NCI-H2227 (cell line): ENCODE results near the gene NSMF.
A peak's percentile ranks its signal among the peaks of the same experiment; 100 is the strongest.

ENCODE experiments used
- DNase-seq: peaks from one replicate; lab custom pipeline; 2025; ENCODE audit not compliant: unreplicated experiment; lab: John Stamatoyannopoulos, UW

NSMF gene

GRCh38 chr9:137433349-137433915, 25.7 kb downstream of the NSMF start:
- no peak for DNase-seq

- no peak for DNase-seq
Measured at GRCh38 chr9:137432687-137433348, 26.3 kb downstream of the NSMF start.

DNA sequence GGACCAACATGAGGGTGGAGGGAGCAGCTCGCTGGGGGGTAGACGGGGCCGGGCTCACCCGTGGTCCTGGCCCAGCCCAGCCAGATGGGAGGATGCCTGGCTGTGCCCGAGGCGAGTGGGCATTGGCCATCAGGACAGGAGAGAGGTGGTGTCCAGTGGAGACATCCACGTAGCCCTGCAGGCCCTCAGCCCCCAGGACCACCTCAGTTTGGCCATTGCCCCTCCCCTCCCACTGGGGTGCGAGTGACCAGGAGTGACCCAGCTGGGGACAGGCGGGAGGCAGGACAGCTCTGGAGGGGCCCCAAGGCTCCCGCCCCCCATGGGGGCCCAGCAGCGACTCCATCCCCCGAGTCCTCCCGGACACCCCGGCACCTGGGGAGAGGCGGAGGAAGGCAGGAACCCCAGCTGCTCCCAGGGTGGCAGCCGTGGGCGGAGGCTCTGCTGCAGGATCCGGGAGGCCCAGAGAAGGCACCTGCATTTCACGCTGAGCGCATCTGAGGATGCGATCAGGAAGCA, 27.7 kb downstream of the NSMF start:
- no peak for DNase-seq

- no peak for DNase-seq
Measured at GRCh38 chr9:137430723-137431415, 28.3 kb downstream of the NSMF start.

DNA sequence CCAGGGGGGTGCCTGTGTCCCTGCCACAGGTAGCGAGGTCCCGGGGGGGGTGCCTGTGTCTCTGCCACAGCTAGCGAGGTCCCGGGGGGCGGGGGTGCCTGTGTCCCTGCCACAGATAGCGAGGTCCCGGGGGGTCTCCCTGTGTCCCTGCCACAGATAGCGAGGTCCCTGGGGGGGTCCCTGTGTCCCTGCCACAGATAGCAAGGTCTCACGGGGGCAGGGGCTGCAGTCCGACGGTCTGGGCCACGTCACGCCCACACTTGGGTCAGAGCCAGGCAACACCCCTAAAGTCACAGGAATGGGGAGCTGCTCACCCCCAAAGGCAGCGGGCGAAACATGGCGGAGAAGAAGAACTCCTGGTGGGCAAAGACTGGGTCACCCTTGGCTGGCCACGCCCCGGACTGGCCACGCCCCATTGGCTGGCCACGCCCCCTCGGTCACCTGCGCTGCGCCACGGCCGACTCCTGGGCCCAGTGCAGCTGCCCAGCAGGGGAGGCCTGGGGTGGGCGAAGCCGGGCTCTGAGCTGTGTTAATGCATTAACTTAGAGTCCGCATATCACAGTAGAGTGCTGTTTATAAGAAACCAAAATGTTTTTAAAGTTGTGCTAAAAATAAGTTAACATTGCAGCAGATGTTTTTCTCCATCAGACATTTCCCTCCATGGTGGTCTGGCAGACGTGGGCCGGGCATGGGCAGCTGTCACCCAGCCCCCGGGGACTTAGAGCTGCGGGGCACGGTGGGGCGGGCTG, 29.0 kb downstream of the NSMF start:
- DNase-seq = peak; percentile 16

DNA sequence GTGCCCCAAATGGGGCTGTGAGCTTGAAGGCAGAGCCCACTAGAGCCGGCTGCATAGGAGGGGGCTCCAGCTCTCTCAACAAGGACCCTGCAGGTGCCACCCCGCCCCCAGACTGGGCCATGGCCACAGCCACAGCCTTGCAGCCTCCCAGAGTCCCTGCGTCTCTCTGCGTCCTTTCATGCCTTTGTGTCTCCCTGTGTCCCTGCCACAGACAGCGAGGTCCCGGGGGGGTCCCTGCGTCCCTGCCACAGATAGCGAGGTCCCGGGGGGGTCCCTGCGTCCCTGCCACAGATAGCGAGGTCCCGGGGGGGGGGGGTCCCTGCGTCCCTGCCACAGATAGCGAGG, 29.6 kb downstream of the NSMF start:
- DNase-seq = no peak

DNA sequence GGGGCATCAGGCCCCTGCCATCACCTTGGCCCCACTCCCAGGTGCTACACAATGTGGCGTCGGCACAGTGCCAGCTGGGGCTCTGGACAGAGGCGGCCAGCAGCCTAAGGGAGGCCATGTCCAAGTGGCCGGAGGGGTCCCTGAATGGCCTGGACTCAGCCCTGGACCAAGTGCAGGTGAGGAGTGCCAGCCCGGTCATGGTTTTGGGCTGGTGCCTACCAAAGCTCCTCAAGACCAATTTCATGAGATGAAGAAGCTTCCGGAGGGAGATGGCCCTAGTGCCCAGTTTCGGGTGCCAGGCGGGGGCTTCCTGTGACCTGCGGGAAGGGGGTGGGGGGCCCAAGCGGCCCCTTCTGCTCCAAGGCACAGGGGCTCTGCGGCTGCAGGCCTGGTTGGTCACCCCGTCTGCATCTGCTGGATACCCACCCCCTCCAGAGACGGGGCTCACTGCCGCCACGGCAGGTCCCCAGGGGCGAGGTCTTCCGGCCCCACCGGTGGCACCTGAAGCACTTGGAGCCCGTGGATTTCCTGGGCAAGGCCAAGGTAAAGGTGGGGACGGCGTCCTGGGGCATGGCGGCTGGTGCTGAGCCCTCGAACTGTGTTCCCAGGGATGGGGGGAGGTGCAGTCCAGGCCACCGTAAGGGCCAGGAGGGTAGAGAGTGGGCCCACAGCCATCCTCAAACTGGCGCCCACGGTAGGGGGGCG, 30.1 kb downstream of the NSMF start:
- DNase-seq = no peak

DNA sequence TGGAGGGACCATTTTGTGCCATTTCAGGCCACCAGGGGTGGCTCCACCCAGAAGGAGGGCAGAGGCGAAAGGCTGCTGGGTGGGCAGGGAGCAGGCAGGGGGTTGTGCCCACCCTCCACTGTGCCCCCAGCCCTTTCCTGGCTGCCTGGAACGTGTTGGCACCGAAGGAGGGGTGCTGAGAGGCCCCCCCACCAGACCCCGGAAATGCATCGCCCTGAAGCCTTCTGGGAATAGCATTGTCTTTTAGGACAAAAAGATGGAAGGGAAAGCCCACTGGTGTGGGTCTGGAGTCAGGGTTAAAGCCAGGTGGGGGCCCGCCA, 30.9 kb downstream of the NSMF start:
- DNase-seq = no peak

DNA sequence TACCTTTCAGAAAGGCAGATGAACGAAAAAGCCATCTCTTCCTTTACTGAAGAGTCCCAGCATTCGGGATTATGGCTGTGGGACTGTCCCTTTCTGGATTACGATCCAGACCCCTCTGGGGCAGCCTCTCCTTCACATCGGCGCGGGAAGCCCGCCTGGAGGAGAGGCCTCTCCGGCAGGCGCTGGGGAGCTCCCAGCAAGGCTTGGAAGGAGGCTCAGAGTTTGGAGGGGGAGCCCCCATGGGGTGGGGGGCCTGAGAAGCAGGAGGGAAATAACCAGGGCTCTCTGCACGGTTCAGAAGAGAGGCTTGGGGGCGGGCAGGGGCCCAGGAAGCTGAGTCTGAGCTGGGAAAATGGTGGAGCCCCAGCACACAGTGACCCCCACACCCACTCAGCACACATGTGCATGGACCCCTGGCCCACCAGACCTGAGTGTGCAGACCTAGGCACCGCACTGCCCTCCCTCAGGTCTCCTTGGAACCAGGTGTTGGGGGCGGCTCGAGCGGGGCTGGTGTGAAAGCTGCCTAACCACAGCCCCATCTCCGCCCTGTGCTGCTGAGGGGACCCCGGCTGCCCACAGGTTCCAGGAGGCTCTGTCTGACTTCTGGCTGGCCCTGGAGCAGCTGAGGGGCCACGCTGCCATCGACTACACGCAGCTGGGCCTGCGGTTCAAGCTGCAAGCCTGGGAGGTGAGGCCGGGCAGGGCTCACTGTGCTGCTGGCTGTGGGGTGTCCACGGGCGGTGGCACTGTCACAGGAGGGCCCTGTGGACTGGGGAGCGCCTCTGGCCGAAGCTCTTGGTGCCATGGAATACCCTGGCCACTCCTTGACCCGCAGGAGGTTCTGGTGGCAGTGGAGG, 31.5 kb downstream of the NSMF start:
- DNase-seq = no peak

GRCh38 chr9:137426018-137426681, 33.0 kb downstream of the NSMF start:
- DNase-seq = no peak

GRCh38 chr9:137423514-137424291, 35.4 kb downstream of the NSMF start:
- no peak for DNase-seq

DNA sequence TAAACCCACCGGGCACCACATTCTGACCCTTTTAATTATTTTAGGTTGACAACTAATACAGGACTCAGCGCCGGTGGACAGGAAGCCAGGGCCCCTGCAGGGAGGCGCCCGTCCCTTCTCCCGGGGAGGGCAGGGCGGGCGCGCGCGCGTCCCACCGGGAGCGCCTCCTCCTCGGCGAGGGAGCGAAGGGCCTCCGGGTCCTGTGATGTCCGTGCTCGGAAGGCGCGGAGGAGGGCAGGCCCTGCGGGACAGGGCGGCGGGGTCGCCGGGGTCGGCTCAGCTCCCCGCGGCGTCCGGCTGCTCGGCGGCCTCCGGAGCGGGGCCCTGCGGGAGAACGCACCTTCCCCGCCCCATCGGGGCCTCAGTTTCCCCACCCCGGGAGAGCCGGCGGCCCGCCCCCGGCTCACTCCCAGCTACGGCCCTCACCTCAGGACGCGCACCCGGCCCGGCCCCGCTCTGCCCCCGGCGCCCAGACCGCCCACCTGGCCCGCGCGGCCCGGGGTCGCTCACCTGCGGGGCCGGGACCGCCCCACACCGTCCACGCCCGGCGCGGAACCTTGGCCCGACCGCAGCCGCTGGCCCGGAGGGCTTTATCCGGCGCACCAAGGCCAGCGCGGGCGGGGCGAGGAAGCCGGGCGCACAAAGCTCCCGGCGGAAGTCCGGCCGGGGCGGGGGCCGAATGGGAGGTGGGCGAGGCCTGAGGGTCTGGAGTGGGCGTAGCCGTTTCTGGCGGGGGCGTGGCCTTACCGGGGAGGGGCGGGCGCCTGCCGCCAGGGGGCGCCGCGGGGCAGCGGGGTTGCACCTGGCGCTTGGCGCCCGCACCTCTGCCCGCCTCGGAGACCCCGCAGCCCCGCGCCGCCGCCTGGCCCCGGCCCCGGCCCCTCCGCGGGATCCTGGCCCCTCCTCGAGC, 36.3 kb downstream of the NSMF start, which contains the start of the genes EXD3 and NOXA1:
Gene EXD3, minus strand, starts transcription at position 559 of the 910 bp plus-strand sequence. CDS start 27,805 bp downstream, outside the sequence.
Gene NOXA1, plus strand, starts transcription at position 790 of the 910 bp plus-strand sequence. CDS start 137 bp downstream, outside the sequence.
- peak; percentile 94 for DNase-seq

- no peak for DNase-seq
Measured at GRCh38 chr9:137421838-137422603, 37.1 kb downstream of the NSMF start.

DNA sequence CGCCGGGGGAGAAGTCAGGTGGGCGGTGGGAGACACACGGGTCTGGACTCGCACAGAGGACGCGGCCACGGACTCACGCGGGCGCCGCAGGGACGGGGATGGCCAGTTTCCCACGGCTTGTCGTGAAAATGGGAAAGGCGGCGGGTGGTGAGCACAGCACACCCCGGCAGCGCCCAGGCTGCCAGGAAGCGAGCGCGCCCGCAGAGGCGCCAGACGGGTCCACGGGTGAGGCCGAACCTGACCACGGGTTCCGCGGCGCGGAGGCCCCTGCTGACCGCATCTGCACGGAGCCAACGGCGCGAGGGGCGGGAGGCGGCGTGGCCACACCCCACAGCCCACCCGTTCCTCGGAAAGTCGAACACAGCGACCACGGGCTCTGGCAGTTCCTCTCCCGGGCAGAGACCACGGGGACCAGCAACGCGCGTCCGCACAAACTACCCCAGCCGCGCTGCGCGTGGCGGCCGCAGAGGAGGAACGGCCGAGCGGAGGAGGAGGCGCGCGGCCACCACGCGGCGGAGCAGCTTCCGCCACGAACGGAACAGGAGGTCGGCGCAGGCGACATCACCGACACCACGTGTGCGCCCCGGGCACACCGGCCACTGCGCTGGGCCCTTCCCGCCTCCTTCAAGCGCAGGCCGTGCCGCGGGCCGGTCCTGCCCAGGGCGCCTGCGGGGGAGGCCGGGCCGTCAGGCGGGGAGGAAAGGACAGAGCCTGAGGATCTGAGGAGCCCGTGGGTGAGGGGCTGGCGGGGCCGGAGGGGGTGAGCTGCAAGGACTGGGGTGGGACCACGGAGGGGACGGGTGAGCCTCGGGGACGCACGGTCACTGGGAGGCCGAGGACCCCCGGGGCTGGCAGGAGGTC, 41.7 kb downstream of the NSMF start:
- DNase-seq = no peak

DNA sequence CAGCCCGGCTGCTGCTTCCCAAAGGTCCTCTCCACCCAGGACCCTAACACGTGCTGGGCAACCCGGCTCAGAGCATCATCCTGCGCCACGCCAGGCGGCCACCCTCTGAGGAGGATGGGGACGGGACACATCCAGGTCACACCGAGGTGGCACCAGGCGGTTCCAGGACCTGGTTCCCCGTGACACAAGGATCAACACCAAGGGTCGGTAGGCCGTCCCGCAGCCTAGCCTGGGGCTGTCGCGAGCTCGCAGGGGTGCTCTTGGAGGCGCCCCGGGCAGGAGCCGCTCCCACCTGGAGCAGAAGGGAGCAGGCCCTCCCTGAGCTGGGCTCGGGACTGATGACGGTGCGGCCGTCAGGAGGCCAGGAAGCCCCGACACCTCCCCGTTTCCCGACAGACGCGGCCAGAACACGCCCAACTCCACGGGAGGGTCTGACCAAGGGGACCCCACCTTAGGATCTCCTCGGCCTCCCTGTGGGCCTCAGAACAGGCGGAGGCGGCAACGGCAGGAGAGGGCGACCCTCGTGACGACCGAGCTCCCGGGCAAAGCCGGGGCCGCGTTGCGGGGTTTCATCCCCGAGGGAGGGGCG, 42.5 kb downstream of the NSMF start:
- DNase-seq = no peak
